HG02970 (cell line): ENCODE data around the gene RDH16.
"Not testable (repeated sequence)": the region's sequence is repeated elsewhere in the genome, so short reads cannot be mapped to it uniquely, and the experiment has no call there.

Source experiments
- ATAC-seq: cut with Tn5 transposase; IDR thresholded peaks from one replicate; pipeline ENCODE4 v1.9.1; 2021; ENCODE audit warnings: mild to moderate bottlenecking, moderate library complexity, moderate number of reproducible peaks; ENCODE audit not compliant: unreplicated experiment, low FRiP score

RDH16 gene

DNA sequence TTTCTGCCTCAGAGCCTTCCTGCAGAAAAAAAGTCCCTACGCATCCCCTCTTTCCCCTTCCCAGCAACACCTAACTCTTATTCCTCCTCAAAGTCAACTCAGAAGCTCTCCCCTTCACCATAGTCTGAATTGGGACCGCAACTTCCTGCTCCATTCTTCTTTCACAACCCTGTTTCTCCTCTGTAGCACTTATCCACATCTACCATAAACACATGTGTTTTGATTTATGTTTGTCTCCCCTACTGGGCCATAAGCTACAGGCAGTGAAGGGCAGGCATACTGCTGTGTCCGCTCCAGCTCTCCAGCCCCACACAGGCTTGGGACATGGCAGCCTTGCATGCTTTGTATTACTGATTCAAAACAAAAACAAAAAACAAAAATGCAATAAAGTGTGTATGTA, 29.1 kb downstream of the RDH16 start:
- ATAC-seq: no peak

DNA sequence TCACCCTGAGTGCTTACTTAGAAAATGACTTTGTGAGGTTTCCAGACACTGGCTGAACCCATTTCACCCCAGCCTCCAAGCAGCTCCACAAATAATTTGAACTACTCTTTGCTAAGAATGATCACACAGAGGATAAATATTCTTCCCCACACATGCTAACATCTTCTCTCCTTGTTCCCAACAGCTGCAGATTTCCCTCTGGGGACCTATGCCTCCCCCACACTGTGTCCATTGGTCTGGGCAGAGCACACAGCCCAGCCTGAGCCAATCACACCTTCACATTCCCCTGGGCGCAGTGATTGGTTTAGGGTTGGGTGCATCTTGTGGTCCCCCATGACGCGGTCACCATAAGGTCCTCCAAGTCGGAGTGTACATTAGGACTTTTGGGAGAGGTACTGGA, 30.1 kb downstream of the RDH16 start:
- no peak for ATAC-seq

DNA sequence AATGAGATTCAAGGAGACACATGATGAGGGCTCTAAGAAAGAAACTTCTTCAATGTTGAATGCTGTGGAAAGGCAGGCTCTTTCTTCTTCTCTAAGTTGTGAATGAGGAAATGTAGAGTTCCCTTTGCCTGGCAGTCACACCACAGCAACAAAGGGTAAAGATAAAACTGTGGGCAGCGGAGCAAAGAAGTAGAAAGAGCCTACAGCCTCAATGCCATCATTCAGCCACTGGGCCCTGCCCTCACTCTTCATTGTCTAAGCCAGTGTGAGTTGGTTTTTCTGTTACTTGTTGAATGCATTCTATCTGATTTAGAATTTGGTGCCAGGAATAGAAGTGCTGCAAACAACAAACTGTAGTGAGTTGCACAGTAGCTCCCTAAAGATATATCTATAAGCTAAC, 35.4 kb downstream of the RDH16 start:
- ATAC-seq: no peak

DNA sequence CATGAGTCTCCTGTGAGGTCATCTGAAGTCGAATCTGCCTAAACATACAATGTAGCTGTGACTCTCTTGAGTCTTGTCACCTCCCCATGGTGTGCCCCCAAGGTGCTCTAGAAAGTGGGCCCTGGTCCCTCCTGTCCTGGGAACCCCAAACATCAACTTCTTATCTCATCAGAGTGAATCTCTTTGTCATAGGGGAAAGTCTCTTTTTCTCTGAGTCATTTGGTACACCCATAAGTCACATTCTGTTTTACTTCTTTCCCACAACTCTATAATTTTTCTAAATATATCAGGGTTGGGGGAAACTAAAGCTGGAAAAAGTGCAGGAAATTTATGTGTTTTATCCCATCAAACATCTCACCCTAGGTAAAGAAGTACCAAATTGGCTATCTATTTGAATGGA, 36.1 kb downstream of the RDH16 start:
- ATAC-seq: no peak

DNA sequence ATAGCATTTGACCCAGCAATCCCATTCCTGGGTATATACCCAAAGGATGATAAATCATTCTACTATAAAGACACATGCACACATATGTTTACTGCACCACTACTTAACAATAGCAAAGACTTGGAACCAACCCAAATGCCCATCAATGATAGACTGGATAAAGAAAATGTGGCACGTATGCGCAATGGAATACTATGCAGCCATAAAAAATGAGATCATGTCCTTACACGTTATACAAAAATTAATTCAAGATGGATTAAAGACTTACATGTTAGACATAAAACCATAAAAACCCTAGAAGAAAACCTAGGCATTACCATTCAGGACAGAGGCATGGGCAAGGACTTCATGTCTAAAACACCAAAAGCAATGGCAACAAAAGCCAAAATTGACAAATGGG, 39.3 kb downstream of the RDH16 start:
- not testable (repeated sequence) for ATAC-seq

DNA sequence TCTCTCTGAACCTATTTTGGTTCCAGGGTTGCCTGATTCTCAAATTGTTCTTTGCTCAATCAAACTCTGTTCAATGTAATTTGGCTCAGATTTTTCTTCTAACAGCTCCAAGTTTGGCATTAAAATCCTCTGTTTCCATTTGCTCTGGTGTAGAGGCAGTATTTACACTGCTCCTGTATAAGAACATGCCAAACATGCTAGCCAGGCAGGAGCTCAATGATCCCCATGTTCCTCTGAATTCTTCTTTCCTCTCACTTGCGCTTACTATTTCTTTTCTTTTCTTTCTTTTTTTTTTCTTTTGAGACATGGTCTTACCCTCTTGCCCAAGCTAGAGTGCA, 40.4 kb downstream of the RDH16 start:
- no peak for ATAC-seq

DNA sequence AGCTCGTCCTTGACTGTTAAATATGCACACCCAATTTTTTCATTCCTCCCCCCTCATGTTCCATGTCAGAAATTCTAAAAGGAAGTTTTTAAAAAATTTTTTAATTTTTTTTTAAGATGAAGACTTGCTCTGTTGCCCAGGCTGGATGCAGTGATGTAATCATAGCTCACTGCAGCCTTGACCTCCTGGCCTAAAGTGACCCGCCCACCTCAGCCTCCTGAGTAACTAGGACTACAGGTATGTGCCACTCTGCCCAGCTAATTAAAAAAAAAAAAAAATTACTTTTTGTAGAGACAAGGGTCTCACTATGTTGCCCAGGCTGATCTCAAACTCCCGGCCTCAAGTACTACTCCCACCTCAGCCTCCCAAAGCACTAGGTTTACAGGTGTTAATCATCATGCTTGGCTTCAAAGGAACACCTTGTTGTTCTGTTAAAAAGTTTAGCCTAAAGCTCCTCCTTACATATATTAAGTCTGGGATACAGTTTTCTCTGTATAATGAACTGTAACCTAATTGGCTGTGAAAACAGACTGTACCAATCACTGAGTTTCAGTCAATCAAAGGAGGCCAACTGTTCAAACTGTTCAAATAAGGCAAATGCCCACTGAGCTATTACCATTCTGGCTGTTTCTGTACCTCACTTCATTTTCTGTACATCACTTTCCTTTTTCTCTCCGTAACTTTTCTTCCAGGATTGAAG, 41.0 kb downstream of the RDH16 start:
- no peak for ATAC-seq

DNA sequence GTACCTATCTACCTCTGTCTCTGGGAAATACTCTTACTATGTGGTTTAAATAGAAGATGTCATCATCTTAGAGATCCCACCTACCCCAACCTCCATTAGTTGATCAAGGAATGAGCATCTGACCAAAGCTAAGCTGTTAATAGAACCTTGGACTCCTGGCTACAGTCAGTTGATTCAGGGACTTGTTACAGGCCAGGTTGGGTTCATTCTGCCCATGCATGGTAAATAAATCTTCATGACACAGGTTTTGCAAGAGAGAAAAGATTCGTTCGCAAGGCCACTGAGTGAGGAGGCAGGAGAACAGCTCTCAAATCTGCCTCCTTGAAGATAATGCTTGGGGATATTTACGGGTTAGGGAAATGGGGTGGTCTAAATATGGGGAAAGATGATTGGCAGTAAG, 42.7 kb downstream of the RDH16 start:
- no peak for ATAC-seq

DNA sequence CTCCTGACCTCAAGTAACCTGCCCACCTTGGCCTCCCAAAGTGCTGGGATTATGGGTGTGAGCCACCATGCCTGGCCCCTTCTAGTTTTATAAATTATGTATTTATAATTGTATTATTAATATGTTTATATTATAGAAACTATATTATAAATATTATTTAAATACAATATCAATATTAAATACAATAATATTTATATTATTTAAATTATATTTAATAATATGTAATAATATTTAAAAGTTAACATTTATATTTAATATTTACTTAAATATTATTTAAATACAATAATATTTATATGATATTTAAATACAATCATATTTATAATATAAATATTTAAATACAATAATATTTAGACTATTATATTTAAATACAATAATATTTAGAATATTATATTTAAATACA, 43.2 kb downstream of the RDH16 start:
- ATAC-seq: no peak

DNA sequence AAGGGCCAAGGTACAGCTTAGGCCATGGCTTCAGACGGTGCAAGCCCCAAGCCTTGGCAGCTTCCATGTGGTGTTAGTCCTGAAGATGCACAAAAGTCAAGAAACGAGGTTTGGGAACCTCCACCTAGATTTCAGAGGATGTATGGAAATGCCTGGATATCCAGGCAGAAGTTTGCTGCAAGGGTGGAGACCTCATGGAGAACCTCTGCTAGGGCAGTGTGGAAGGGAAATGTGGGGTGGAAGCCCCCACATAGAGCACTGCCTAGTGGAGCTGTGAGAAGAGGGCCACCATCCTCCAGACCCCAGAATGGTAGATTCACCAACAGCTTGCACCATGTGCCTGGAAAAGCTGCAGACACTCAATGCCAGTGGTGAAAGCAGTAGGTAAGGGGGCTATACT, 48.0 kb downstream of the RDH16 start:
- ATAC-seq: not testable (repeated sequence)

DNA sequence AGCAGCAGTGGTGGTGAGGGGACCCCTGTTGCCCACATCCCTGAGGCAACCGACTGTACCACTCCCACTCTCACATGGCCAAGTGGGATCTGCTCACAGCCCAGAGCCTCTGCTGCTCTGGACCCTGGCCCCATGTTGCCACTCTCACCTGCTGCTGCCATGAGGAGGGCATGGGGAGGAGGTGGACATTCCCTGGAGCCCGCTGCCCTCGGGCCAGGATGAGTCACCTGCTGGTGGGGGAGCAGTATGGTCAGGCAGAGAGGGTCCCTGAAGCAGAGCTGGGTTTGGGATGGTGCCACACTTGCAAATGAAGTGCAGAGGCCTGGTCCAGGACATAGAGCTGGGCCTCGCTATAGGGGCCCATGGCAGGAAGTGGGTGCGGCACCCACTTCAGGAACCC, 49.3 kb downstream of the RDH16 start:
- no peak for ATAC-seq

DNA sequence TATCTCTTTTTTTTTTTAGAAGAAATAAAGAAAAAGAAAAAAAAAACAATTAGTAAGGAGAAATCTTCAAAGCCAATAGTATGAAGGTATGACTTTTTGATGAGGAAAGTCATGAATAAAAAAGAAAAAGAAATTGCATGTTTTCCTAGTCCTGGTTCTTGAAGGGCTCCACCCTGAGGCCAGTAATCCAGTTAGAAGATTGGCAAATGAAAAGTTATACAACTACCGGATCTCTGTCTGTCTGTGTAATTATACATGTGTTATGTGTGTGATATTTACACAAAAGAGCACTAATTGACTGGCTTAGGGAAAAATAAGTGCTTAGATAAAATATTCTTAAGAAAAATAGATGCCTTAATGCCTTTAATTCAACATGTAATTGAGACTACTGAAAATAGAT, 51.6 kb downstream of the RDH16 start:
- no peak for ATAC-seq

DNA sequence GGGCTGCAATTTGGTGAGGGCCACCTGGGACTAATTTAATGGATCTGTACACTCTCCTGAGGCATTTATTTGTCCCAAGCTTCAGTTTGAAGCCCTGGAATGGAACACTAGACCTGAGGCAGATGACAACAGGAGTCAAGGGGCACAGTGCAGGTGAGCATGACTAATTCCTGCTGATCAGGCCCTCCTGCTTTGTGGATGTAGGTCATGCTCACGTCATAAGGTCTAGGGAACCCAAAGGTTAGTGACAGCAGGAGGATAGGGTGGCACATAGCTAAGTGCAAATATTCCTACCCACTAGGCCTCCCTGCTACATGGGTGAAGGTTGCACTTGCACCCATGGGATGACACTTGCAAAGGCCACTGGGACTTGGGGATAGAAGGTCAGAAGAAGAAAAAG, 54.0 kb downstream of the RDH16 start:
- no peak for ATAC-seq
